B cell (primary cell): Measurements from ENCODE around the gene CASZ1. TPM values are rescaled to one million over a fixed set of nuclear protein-coding genes. Genes with fewer than 3 reads are reported as not detected.

ENCODE experiments used
- ATAC-seq: fragments of 200-7000 bp; cut with Tn5 transposase; one replicate; pipeline ENCODE4 v1.10.0; 2021; ENCODE audit warnings: low read depth, mild to moderate bottlenecking, moderate number of reproducible peaks, moderate library complexity
- CTCF ChIA-PET: fragments of 350-600 bp; sonication (Branson Sonifier 250); formaldehyde crosslinking; loops from one replicate; lab custom pipeline; 2021; ENCODE audit warnings: antibody characterized with exemption, inconsistent platforms; lab: Charles Lee
- POLR2A ChIA-PET: fragments of 350-600 bp; sonication (Branson Sonifier 250); formaldehyde crosslinking; loops from one replicate; lab custom pipeline; 2021; ENCODE audit warnings: antibody characterized with exemption; lab: Charles Lee
- DNase-seq: peaks from one replicate; pipeline ENCODE4 v3.0.0; 2013
- H2AFZ ChIP-seq: 2 replicates; pipeline ENCODE4 v1.6.1; 2012; ENCODE audit warnings: mild to moderate bottlenecking, low read depth, low read length; ENCODE audit not compliant: insufficient read depth, poor library complexity, severe bottlenecking
- H3K27ac ChIP-seq, 2 donors: 1 replicate in 1 of 2; 2 replicates in 1 of 2; pipeline ENCODE4 v1.5.1; 2012 to 2013; ENCODE audit warnings: low read length in 2 of 2, mild to moderate bottlenecking in 2 of 2, moderate library complexity in 1 of 2
- H3K27me3 ChIP-seq, 4 experiments: fragments of 200-600 bp in 1 of 4; sonication (generic) in 1 of 4; replicated peaks in 1 of 4; 1 replicate in 2 of 4; 2 replicates in 2 of 4; pipeline versions ENCODE4 v1.6.1 to v1.7.0; 2013 to 2016; ENCODE audit warnings: low read length in 3 of 4, mild to moderate bottlenecking in 2 of 4, mixed read lengths in 1 of 4, moderate library complexity in 1 of 4; ENCODE audit not compliant: insufficient read depth in 4 of 4, control insufficient read depth in 3 of 4; ENCODE audit errors: control extremely low read depth in 1 of 4
- H3K36me3 ChIP-seq, 2 experiments: replicated peaks in 1 of 2; 1 replicate in 1 of 2; 2 replicates in 1 of 2; pipeline versions ENCODE4 v1.6.1 to v1.7.1; 2013; ENCODE audit warnings: low read length in 1 of 2; ENCODE audit not compliant: insufficient read depth in 2 of 2, control insufficient read depth in 1 of 2; ENCODE audit errors: control extremely low read depth in 1 of 2, extremely low read depth in 1 of 2
- H3K4me1 ChIP-seq, 2 donors: fragments of 200-600 bp in 1 of 2; sonication (generic) in 1 of 2; 1 replicate in 1 of 2; 2 replicates in 1 of 2; pipeline versions ENCODE4 v1.5.1 to v1.6.1; 2013 to 2017; ENCODE audit warnings: low read length in 2 of 2; ENCODE audit not compliant: control insufficient read depth in 2 of 2, insufficient read depth in 2 of 2
- H3K4me2 ChIP-seq: replicated peaks from 2 replicates; pipeline ENCODE3; 2012; ENCODE audit warnings: mild to moderate bottlenecking, low read depth, low read length; ENCODE audit not compliant: poor library complexity, severe bottlenecking
- H3K4me3 ChIP-seq, 5 experiments: fragments of 200-600 bp in 1 of 5; sonication (generic) in 1 of 5; 1 replicate in 3 of 5; 2 replicates in 2 of 5; pipeline versions ENCODE4 v1.5.1 to v1.7.0; 2011 to 2016; ENCODE audit warnings: low read length in 4 of 5, mild to moderate bottlenecking in 4 of 5, low read depth in 2 of 5, control low read depth in 1 of 5, moderate library complexity in 1 of 5; ENCODE audit not compliant: insufficient read depth in 1 of 5; ENCODE audit errors: control extremely low read depth in 1 of 5, extremely low read depth in 1 of 5
- H3K79me2 ChIP-seq: fragments of 200-600 bp; sonication (generic); one replicate; pipeline ENCODE4 v1.6.0; 2016; ENCODE audit warnings: low read length; ENCODE audit not compliant: control insufficient read depth, insufficient read depth
- H3K9ac ChIP-seq: fragments of 200-600 bp; sonication (generic); 2 replicates; pipeline ENCODE4 v1.6.1; 2017; ENCODE audit warnings: mild to moderate bottlenecking, low read length, moderate library complexity
- H3K9me3 ChIP-seq, 3 donors: one replicate each; pipeline versions ENCODE4 v1.6.1 to v1.7.1; 2013; ENCODE audit warnings: low read length in 2 of 3; ENCODE audit not compliant: control insufficient read depth in 2 of 3, insufficient read depth in 1 of 3; ENCODE audit errors: control extremely low read depth in 1 of 3
- H4K20me1 ChIP-seq: 2 replicates; pipeline ENCODE4 v1.6.0; 2012; ENCODE audit warnings: mild to moderate bottlenecking, low read length; ENCODE audit not compliant: insufficient read depth, control insufficient read depth, poor library complexity, severe bottlenecking
- H3K27ac Mint-ChIP-seq: one replicate; pipeline ENCODE4 v1.8.0; 2021; ENCODE audit warnings: mixed read lengths
- H3K27me3 Mint-ChIP-seq: one replicate; pipeline ENCODE4 v1.8.0; 2021; ENCODE audit warnings: mixed read lengths
- H3K4me1 Mint-ChIP-seq: one replicate; pipeline ENCODE4 v1.8.0; 2021; ENCODE audit warnings: mixed read lengths
- H3K4me3 Mint-ChIP-seq: one replicate; pipeline ENCODE4 v1.8.0; 2021; ENCODE audit warnings: mixed read lengths
- H3K9me3 Mint-ChIP-seq: one replicate; pipeline ENCODE4 v1.8.0; 2022; ENCODE audit warnings: mixed read lengths; ENCODE audit not compliant: insufficient read depth
- CTCF ChIP-seq: fragments of 200-600 bp; IDR thresholded peaks from one replicate; pipeline ENCODE4 v1.8.0; 2022; ENCODE audit warnings: antibody characterized with exemption, mild to moderate bottlenecking
- EZH2 ChIP-seq: IDR thresholded peaks from 2 replicates; pipeline ENCODE4 v1.6.1; 2012; ENCODE audit warnings: borderline replicate concordance, low read depth, mild to moderate bottlenecking, moderate library complexity, low read length; ENCODE audit not compliant: insufficient read depth, poor library complexity, severe bottlenecking
- WGBS: methylation state at CpG from one replicate; pipeline ENCODE4 v1.1.5; 2013; ENCODE audit warnings: missing lambda C conversion rate; ENCODE audit not compliant: insufficient coverage; 5-methylcytosine and 5-hydroxymethylcytosine counted together
- intact Hi-C: fragments of 100-400 bp; cut with micrococcal nuclease; formaldehyde crosslinking; loops from one replicate; pipeline ENCODE4 v1.10.0; 2022
- polyA plus RNA-seq: library from polyadenylated mRNA; depleted of rRNA; stranded (reverse); fragments of >200 nt; gene quantifications from 2 replicates; pipeline ENCODE4 v1.2.3, GENCODE V29; 2012
- small RNA-seq: library from RNA; depleted of rRNA; stranded (forward); fragments of <200 nt; gene quantifications from one replicate; pipeline ENCODE3, GENCODE V24; 2012; ENCODE audit warnings: low replicate concordance, low read depth; ENCODE audit not compliant: insufficient read length
- total RNA-seq, 2 donors: library from RNA; stranded (reverse); fragments of 120-200 nt in 1 of 2; gene quantifications; 1 replicate in 1 of 2; 2 replicates in 1 of 2; pipeline versions ENCODE4 v1.2.3 to v1.2.4, GENCODE V29; 2013 to 2022

CASZ1 gene
- total and polyA plus RNA-seq, 2 donors (not counting 1 experiment from before 2014, with no cell fraction given) = 9.5 to 27.2 TPM

DNA sequence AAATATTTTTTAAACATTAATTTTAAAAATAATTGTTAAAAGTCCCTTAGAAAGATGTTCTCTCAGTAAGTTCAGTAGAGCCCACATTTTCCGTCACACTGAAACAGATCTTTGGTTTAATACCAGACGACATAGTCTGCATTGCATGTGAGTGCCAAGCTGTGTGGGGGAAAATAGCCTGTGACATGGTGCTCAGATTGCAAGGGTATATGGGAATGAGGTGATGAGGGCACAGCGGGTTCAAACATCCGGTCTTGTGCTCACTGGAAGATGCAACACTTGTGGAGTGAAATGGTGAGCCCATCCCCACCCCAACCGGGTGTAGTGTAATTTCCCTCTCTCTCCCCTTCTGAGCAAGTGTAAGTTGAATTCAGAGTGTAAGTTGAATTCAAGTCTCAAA is 207.4 kb downstream of the CASZ1 start:
- H3K27ac ChIP-seq = no peak overlapping the region
- TF ChIP-seq CTCF (no peak), EZH2 (no peak)
- DNase-seq (no peak), ATAC-seq (no peak)
- H3K9me3 Mint-ChIP-seq = no peaks in the 10 kb centered on the region
- no peak overlapping the region for H3K4me2 ChIP-seq
- ChIA-PET POLR2A (no interaction called here), CTCF (no interaction called here)
- H3K27me3 Mint-ChIP-seq = no peaks in the 10 kb centered on the region
- intact Hi-C loops = no loop called here
- H3K4me1 ChIP-seq = no peaks in the 10 kb centered on the region
- H2AFZ ChIP-seq = no peak overlapping the region
- peaks cover 0 to 4% of the 10 kb centered on the region in 2 experiments for H3K36me3 ChIP-seq
- H4K20me1 ChIP-seq = no peaks in the 10 kb centered on the region
- no peaks in the 10 kb centered on the region for H3K9me3 ChIP-seq
- no peak overlapping the region for H3K27ac Mint-ChIP-seq
- H3K79me2 ChIP-seq = no peaks in the 10 kb centered on the region
- H3K4me1 Mint-ChIP-seq = no peaks in the 10 kb centered on the region
- WGBS = 100% methylated on average over 2 of the region's 5 CpGs
- no peak overlapping the region for H3K4me3 Mint-ChIP-seq
- no peaks in the 10 kb centered on the region for H3K27me3 ChIP-seq
- H3K9ac ChIP-seq = no peak overlapping the region
- no peak overlapping the region for H3K4me3 ChIP-seq

- ATAC-seq (no peak), DNase-seq (no peak)
- Histone ChIP-seq H3K79me2 (no peaks in the 10 kb centered on the region), H3K27me3 (no peaks in the 10 kb centered on the region), H3K4me1 (no peaks in the 10 kb centered on the region), H3K4me3 (no peak overlapping the region), H3K4me2 (no peak overlapping the region), H3K9ac (no peak overlapping the region), H3K27ac (no peak overlapping the region), H4K20me1 (no peaks in the 10 kb centered on the region), H2AFZ (no peak overlapping the region), H3K9me3 (no peaks in the 10 kb centered on the region), H3K36me3 (peaks cover 0 to 4% of the 10 kb centered on the region in 2 experiments)
- H3K9me3 Mint-ChIP-seq = no peaks in the 10 kb centered on the region
- H3K27me3 Mint-ChIP-seq = no peaks in the 10 kb centered on the region
- H3K27ac Mint-ChIP-seq = no peak overlapping the region
- TF ChIP-seq CTCF (no peak), EZH2 (no peak)
- H3K4me1 Mint-ChIP-seq = no peaks in the 10 kb centered on the region
- ChIA-PET POLR2A (no interaction called here), CTCF (no interaction called here)
- H3K4me3 Mint-ChIP-seq = no peak overlapping the region
- 100% methylated on average over 2 of the region's 5 CpGs for WGBS
- intact Hi-C loops = no loop called here
Measured at GRCh38 chr1:10588640-10589039, 207.8 kb downstream of the CASZ1 start.

Small RNA genes within 50 kb of the gene (small RNA-seq; reads per million reads assigned to genes)
- gene RN7SL614P = not detected

Other genes with a start within 250 kb of the CASZ1 start
- gene TARDBP, start 216.0 kb upstream of the CASZ1 start, total RNA-seq = 222 and 226 TPM in 2 replicates
- gene TARDBP, start 216.0 kb upstream of the CASZ1 start, polyA plus RNA-seq = 85.2 and 280 TPM in 2 replicates